MM.1S (cell line): ENCODE results near the gene MAN1C1.
A peak's percentile ranks its signal among the peaks of the same experiment; 100 is the strongest.

ENCODE experiments used
- DNase-seq: peaks from one replicate; pipeline ENCODE4 v3.0.0-alpha.2; 2015
- H2AFZ ChIP-seq: fragments of 300-600 bp; sonication (generic); 2 replicates; pipeline ENCODE4 v1.6.0; 2016; ENCODE audit warnings: antibody characterized with exemption, low read length
- H3F3A ChIP-seq: fragments of 300-600 bp; sonication (generic); 2 replicates; pipeline ENCODE4 v1.6.1; 2016; ENCODE audit warnings: mild to moderate bottlenecking, antibody characterized with exemption, low read length, moderate library complexity, mixed read lengths; ENCODE audit not compliant: insufficient read depth
- H3K27ac ChIP-seq: fragments of 300-600 bp; sonication (generic); 2 replicates; pipeline ENCODE4 v1.5.1; 2016; ENCODE audit warnings: mild to moderate bottlenecking, low read length
- H3K27me3 ChIP-seq: fragments of 300-600 bp; sonication (generic); replicated peaks from 2 replicates; pipeline ENCODE4 v1.6.0; 2016; ENCODE audit warnings: low read length; ENCODE audit not compliant: insufficient read depth
- H3K36me3 ChIP-seq: fragments of 300-600 bp; sonication (generic); replicated peaks from 2 replicates; pipeline ENCODE4 v1.6.1; 2016; ENCODE audit warnings: mild to moderate bottlenecking, low read length, mixed read lengths; ENCODE audit not compliant: insufficient read depth
- H3K4me1 ChIP-seq: fragments of 300-600 bp; sonication (generic); 2 replicates; pipeline ENCODE4 v1.6.1; 2016; ENCODE audit warnings: low read length, mixed read lengths
- H3K4me2 ChIP-seq: fragments of 300-600 bp; sonication (generic); 2 replicates; pipeline ENCODE4 v1.6.0; 2016; ENCODE audit warnings: low read depth, low read length
- H3K4me3 ChIP-seq: fragments of 300-600 bp; sonication (generic); 2 replicates; pipeline ENCODE4 v1.5.1; 2016; ENCODE audit warnings: low read length, mixed read lengths
- H3K79me2 ChIP-seq: fragments of 300-600 bp; sonication (generic); 2 replicates; pipeline ENCODE4 v1.6.1; 2016; ENCODE audit warnings: mixed run types, low read length, mixed read lengths
- H3K9ac ChIP-seq: fragments of 300-600 bp; sonication (generic); 2 replicates; pipeline ENCODE4 v1.6.1; 2016; ENCODE audit warnings: low read length, mixed read lengths
- H3K9me2 ChIP-seq: fragments of 300-600 bp; sonication (generic); replicated peaks from 2 replicates; pipeline ENCODE4 v1.6.1; 2016; ENCODE audit warnings: mild to moderate bottlenecking, low read length, mixed read lengths; ENCODE audit not compliant: insufficient read depth
- H3K9me3 ChIP-seq: fragments of 300-600 bp; sonication (generic); replicated peaks from 2 replicates; pipeline ENCODE4 v1.6.1; 2016; ENCODE audit warnings: mild to moderate bottlenecking, low read length, mixed read lengths; ENCODE audit not compliant: insufficient read depth
- H4K20me1 ChIP-seq: fragments of 300-600 bp; sonication (generic); 2 replicates; pipeline ENCODE4 v1.6.1; 2016; ENCODE audit warnings: mild to moderate bottlenecking, low read length, moderate library complexity, mixed read lengths; ENCODE audit not compliant: insufficient read depth
- CTCF ChIP-seq: fragments of 300-600 bp; sonication (generic); IDR thresholded peaks from 2 replicates; pipeline ENCODE4 v1.5.1; 2016; ENCODE audit warnings: antibody characterized with exemption, low read length, mixed read lengths
- EZH2 ChIP-seq: fragments of 300-600 bp; sonication (generic); optimal IDR thresholded peaks from 2 replicates; pipeline ENCODE3; 2017; ENCODE audit warnings: low read depth, mild to moderate bottlenecking, antibody characterized with exemption, low read length, mixed read lengths
- EZH2phosphoT487 ChIP-seq: fragments of 300-600 bp; sonication (generic); IDR thresholded peaks from 2 replicates; pipeline ENCODE4 v1.6.1; 2018; ENCODE audit warnings: antibody characterized with exemption, low read length

The MAN1C1 gene

DNA sequence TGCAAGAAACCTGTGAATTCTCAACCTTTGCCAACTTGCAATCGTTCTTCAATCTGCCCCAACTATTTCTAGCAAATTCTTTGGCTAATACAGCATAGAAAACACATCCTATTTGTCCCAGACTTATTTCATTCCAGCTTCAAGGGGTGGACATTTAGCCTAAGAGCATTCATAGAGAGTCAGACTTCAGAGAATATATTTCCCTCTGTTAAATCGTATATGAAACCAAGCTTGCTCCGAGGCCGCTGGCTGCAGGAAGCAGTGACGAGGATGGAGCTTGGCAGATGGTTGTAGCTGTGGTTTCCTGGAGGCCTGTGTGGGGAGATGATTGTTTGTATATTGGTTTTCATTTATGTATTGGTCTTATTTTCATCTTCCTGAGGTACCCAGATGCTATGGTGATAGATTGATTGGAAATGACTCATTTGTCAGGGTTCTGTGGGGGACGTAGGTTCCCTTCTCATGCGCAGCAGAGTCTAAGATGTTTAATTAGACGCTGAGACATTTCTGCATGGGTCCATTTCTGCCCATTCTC, 26.1 kb downstream of the MAN1C1 start:
- Histone ChIP-seq H2AFZ (no peak overlapping the region), H3K27me3 (no peaks in the 10 kb centered on the region), H3K36me3 (no peaks in the 10 kb centered on the region), H3K9ac (peak overlapping the region; percentile 79), H3K9me3 (no peaks in the 10 kb centered on the region), H3K4me2 (peak overlapping the region; percentile 71), H3K4me3 (peak overlapping the region; percentile 44; the same call in 1 of the 2 replicates), H3K9me2 (no peaks in the 10 kb centered on the region), H3K79me2 (peaks cover 39% of the 10 kb centered on the region), H3K4me1 (peaks cover 28% of the 10 kb centered on the region), H3F3A (peaks cover 24% of the 10 kb centered on the region), H4K20me1 (no peaks in the 10 kb centered on the region), H3K27ac (peak overlapping the region; percentile 99)
- peak; percentile 86 for DNase-seq
- TF ChIP-seq EZH2 (no peak), CTCF (no peak), EZH2phosphoT487 (no peak)

- Histone ChIP-seq H4K20me1 (no peaks in the 10 kb centered on the region), H3K9ac (no peak overlapping the region), H2AFZ (no peak overlapping the region), H3K36me3 (no peaks in the 10 kb centered on the region), H3K27ac (peak overlapping the region; percentile 9; the same call in 1 of the 2 replicates), H3K27me3 (no peaks in the 10 kb centered on the region), H3K79me2 (peaks cover 34% of the 10 kb centered on the region), H3F3A (peaks cover 24% of the 10 kb centered on the region), H3K9me3 (no peaks in the 10 kb centered on the region), H3K4me3 (no peak overlapping the region), H3K4me1 (peaks cover 28% of the 10 kb centered on the region), H3K4me2 (no peak overlapping the region), H3K9me2 (no peaks in the 10 kb centered on the region)
- TF ChIP-seq EZH2phosphoT487 = no peak
- TF ChIP-seq EZH2 = no peak
- no peak for TF ChIP-seq CTCF
- no peak for DNase-seq
Observed at GRCh38 chr1:25643929-25644328, 27.3 kb downstream of the MAN1C1 start.

- no peaks in the 10 kb centered on the region for H4K20me1 ChIP-seq
- H3F3A ChIP-seq = peaks cover 24% of the 10 kb centered on the region
- H3K27ac ChIP-seq = no peak overlapping the region
- no peak for TF ChIP-seq EZH2
- TF ChIP-seq EZH2phosphoT487 = no peak
- H3K27me3 ChIP-seq = no peaks in the 10 kb centered on the region
- H3K9me2 ChIP-seq = no peaks in the 10 kb centered on the region
- no peak overlapping the region for H3K4me3 ChIP-seq
- no peak overlapping the region for H3K9ac ChIP-seq
- no peak for DNase-seq
- no peak overlapping the region for H2AFZ ChIP-seq
- no peaks in the 10 kb centered on the region for H3K9me3 ChIP-seq
- peaks cover 30% of the 10 kb centered on the region for H3K79me2 ChIP-seq
- no peaks in the 10 kb centered on the region for H3K36me3 ChIP-seq
- peaks cover 27% of the 10 kb centered on the region for H3K4me1 ChIP-seq
- no peak overlapping the region for H3K4me2 ChIP-seq
Observed at GRCh38 chr1:25644962-25645361, 28.4 kb downstream of the MAN1C1 start.

DNA sequence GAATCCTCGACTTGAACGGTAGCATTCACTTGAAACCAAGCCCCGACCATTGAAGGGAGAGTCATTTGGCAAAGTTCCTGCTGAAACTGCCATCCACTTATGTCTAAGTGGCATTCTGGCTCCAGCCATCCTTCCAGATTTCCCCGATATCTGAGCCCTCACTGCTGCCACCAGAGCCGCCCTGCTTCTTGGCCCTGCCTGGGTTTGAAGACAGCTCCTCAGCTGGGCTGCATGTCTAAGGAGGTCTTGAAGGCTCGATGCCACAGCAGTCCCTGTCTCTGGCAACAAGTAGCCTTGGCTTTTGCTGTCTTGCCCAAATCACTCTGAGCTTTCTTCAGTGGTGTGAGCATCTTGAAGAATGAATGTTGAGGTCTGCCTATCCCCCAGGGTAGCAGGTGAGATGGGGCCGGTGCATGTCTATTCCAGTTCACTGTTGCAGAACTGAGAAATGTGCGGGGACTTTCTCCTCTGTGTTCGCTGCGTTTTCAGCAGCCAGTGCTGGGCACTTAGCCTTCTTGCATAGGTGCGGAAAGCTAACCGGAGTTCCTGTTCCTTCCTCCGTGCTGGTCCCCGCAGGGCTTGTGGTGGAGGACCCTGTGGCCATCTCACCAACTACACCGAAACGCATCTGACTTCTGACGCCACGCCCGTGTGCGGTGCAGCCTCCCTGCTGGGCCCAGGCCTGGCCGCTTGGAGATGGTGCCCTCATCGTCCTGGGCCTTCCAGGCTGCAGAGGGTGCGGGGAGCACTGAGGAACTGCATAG, 29.2 kb downstream of the MAN1C1 start:
- Histone ChIP-seq H3K4me3 (no peak overlapping the region), H3K9me3 (no peaks in the 10 kb centered on the region), H3K9me2 (no peaks in the 10 kb centered on the region), H3F3A (peaks cover 24% of the 10 kb centered on the region), H3K79me2 (peaks cover 27% of the 10 kb centered on the region), H3K27me3 (no peaks in the 10 kb centered on the region), H3K4me1 (peaks cover 20% of the 10 kb centered on the region), H3K36me3 (no peaks in the 10 kb centered on the region), H3K9ac (no peak overlapping the region), H2AFZ (no peak overlapping the region), H4K20me1 (no peaks in the 10 kb centered on the region), H3K4me2 (no peak overlapping the region), H3K27ac (no peak overlapping the region)
- TF ChIP-seq EZH2 (no peak), CTCF (no peak), EZH2phosphoT487 (no peak)
- DNase-seq = no peak
